Astrocyte (in vitro differentiated cells and primary cell): Measurements from ENCODE around the gene LAMB1.

Source experiments
- EZH2 ChIP-seq: IDR thresholded peaks from 2 replicates; pipeline ENCODE4 v1.6.1; 2012; ENCODE audit warnings: mild to moderate bottlenecking, low read length, inconsistent platforms; ENCODE audit not compliant: insufficient read depth
- TF ChIP-seq, protein P1 (sequence below): IDR thresholded peaks from 2 replicates; pipeline ENCODE4 v1.5.1; 2011; ENCODE audit warnings: low read depth, mild to moderate bottlenecking, inconsistent platforms, low read length, moderate library complexity; ENCODE audit not compliant: insufficient read depth

DNA sequence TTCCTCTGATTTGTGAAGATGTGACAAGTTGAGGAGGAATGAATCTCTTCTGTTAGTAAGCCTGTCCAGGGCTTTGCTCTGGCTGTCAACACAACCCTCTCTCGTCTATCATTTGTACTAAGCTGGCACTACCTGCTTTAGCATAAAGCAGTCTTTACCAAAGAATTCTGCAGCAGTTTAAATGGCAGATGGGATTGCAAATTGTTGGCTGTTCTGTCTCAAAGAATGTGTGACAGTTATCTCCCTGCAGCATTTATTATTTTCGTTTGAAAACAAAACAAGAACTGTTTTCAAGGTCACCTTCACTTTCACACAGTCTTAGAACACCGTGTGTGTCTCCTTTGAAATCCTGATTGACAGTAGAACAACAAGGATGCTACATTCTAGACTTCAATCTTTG, 4.8 kb upstream of the LAMB1 start:
- TF ChIP-seq, protein P1, sequence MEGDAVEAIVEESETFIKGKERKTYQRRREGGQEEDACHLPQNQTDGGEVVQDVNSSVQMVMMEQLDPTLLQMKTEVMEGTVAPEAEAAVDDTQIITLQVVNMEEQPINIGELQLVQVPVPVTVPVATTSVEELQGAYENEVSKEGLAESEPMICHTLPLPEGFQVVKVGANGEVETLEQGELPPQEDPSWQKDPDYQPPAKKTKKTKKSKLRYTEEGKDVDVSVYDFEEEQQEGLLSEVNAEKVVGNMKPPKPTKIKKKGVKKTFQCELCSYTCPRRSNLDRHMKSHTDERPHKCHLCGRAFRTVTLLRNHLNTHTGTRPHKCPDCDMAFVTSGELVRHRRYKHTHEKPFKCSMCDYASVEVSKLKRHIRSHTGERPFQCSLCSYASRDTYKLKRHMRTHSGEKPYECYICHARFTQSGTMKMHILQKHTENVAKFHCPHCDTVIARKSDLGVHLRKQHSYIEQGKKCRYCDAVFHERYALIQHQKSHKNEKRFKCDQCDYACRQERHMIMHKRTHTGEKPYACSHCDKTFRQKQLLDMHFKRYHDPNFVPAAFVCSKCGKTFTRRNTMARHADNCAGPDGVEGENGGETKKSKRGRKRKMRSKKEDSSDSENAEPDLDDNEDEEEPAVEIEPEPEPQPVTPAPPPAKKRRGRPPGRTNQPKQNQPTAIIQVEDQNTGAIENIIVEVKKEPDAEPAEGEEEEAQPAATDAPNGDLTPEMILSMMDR, result no peak
- TF ChIP-seq EZH2, result no peak
